GM12801 (cell line): ENCODE measurements around the gene TM2D3.

ENCODE experiments used
- CTCF ChIP-seq: IDR thresholded peaks from one replicate; pipeline ENCODE4 v1.5.1; 2011; ENCODE audit warnings: control low read depth; ENCODE audit not compliant: insufficient read length; ENCODE audit errors: extremely low read depth

Gene TM2D3

GRCh38 chr15:101637038-101637437 is 15.1 kb downstream of the TM2D3 start:
- TF ChIP-seq CTCF = no peak

GRCh38 chr15:101635944-101636727 is 16.0 kb downstream of the TM2D3 start:
- no peak for TF ChIP-seq CTCF

- no peak for TF ChIP-seq CTCF
These were observed 18.8 kb downstream of the TM2D3 start for GRCh38 chr15:101633356-101633755.

GRCh38 chr15:101625980-101626379 is 26.2 kb downstream of the TM2D3 start:
- no peak for TF ChIP-seq CTCF

- TF ChIP-seq CTCF = no peak
These were observed 27.0 kb downstream of the TM2D3 start for GRCh38 chr15:101625184-101625583.

- no peak for TF ChIP-seq CTCF
These were observed 28.5 kb downstream of the TM2D3 start for GRCh38 chr15:101623367-101624304.

GRCh38 chr15:101621961-101622360 is 30.2 kb downstream of the TM2D3 start:
- no peak for TF ChIP-seq CTCF
